Endodermal cell (in vitro differentiated cells): ENCODE data around the gene RCAN1. TPM values are rescaled to one million over a fixed set of nuclear protein-coding genes. Genes with fewer than 3 reads are reported as not detected.
"Not testable (repeated sequence)": the region's sequence is repeated elsewhere in the genome, so short reads cannot be mapped to it uniquely, and the experiment has no call there.

ENCODE experiments used
- DNase-seq: peaks from one replicate; pipeline ENCODE4 v3.0.0-alpha.2; 2017
- H3K27ac ChIP-seq: 2 replicates; pipeline ENCODE4 v1.5.1; 2013; ENCODE audit warnings: mild to moderate bottlenecking, low read depth, low read length, moderate library complexity
- H3K27me3 ChIP-seq: 2 replicates; pipeline ENCODE4 v1.6.1; 2013; ENCODE audit warnings: mild to moderate bottlenecking, low read length, moderate library complexity; ENCODE audit not compliant: insufficient read depth, control insufficient read depth, poor library complexity, severe bottlenecking
- H3K36me3 ChIP-seq: 2 replicates; pipeline ENCODE4 v1.7.0; 2013; ENCODE audit warnings: mild to moderate bottlenecking, low read length, moderate library complexity; ENCODE audit not compliant: control insufficient read depth, insufficient read depth
- H3K4me1 ChIP-seq: one replicate; pipeline ENCODE4 v1.7.0; 2013; ENCODE audit warnings: low read length; ENCODE audit not compliant: control insufficient read depth, insufficient read depth
- H3K4me3 ChIP-seq: 2 replicates; pipeline ENCODE4 v1.5.1; 2013; ENCODE audit warnings: mild to moderate bottlenecking, low read length, moderate library complexity
- H3K9ac ChIP-seq: 2 replicates; pipeline ENCODE4 v1.6.1; 2013; ENCODE audit warnings: mild to moderate bottlenecking, low read length, moderate library complexity; ENCODE audit not compliant: poor library complexity, severe bottlenecking; ENCODE audit errors: extremely low read depth
- H3K9me3 ChIP-seq: 2 replicates; pipeline ENCODE4 v1.6.1; 2013; ENCODE audit warnings: mild to moderate bottlenecking, low read length, moderate library complexity; ENCODE audit not compliant: control insufficient read depth
- H3K27ac Mint-ChIP-seq: 2 replicates; pipeline ENCODE4 v1.8.0; 2020; ENCODE audit warnings: mixed read lengths
- H3K27me3 Mint-ChIP-seq: 2 replicates; pipeline ENCODE4 v1.8.0; 2021; ENCODE audit warnings: mild to moderate bottlenecking, mixed read lengths; ENCODE audit not compliant: insufficient read depth
- H3K36me3 Mint-ChIP-seq: 2 replicates; pipeline ENCODE4 v1.8.0; 2020; ENCODE audit warnings: low read depth, mixed read lengths
- H3K4me1 Mint-ChIP-seq: 2 replicates; pipeline ENCODE4 v1.8.0; 2020; ENCODE audit warnings: mixed read lengths
- H3K4me3 Mint-ChIP-seq: 2 replicates; pipeline ENCODE4 v1.8.0; 2020; ENCODE audit warnings: mild to moderate bottlenecking, moderate library complexity, mixed read lengths
- H3K9me3 Mint-ChIP-seq: 2 replicates; pipeline ENCODE4 v1.8.0; 2020; ENCODE audit warnings: mild to moderate bottlenecking, mixed read lengths
- WGBS, 2 experiments: methylation state at CpG; one replicate each; pipeline versions ENCODE4 v1.1.5 to v1.1.7; 2013; ENCODE audit warnings: missing lambda C conversion rate in 2 of 2, mixed read lengths in 1 of 2; ENCODE audit not compliant: insufficient coverage in 1 of 2, insufficient read length in 1 of 2; 5-methylcytosine and 5-hydroxymethylcytosine counted together
- total RNA-seq, 2 donors: library from RNA; stranded (reverse); fragmentation: NEBNext Ultra II Directional in 1 of 2; extraction: Animal tissue kit (Norgen Biotek cat#: 25700) in 1 of 2; gene quantifications; 2 replicates in 1 of 2; 3 replicates in 1 of 2; pipeline ENCODE4 v1.2.1, GENCODE V29; 2021
- TF ChIP-seq, protein P1 (sequence below): fragments of 200-600 bp; sonication (generic); conservative IDR thresholded peaks from 2 replicates; pipeline ENCODE4 v1.5.0; 2021; ENCODE audit warnings: antibody characterized with exemption, mild to moderate bottlenecking

Gene RCAN1
- total RNA-seq, 2 donors from 2014 or later = 6.1 to 6.7 TPM

DNA sequence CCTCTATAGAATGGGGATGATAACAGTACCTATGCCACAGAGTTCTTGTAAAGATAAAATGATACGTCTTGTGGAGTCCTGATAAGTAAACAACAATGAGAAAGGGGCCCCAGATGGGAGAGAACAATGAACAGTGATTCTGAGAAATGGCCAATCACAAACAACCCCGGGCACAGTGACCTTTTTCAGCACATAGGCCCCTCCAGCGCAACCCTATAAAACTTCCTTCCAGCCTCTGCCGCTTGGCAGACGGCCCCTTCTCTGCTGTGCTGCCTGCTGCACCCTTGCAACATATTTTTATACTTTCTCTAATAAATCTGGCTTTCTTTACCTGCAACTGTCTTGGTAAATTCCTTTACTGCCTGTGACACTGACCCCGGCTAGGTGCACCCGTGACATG, 8.9 kb downstream of the RCAN1 start:
- Histone ChIP-seq H3K4me3 (peak overlapping the region; percentile 37), H3K4me1 (peaks cover 6% of the 10 kb centered on the region), H3K9ac (no peak overlapping the region), H3K27me3 (no peaks in the 10 kb centered on the region), H3K27ac (no peak overlapping the region), H3K36me3 (no peaks in the 10 kb centered on the region), H3K9me3 (peaks cover 6% of the 10 kb centered on the region)
- Mint-ChIP-seq H3K4me1 (peaks cover 16% of the 10 kb centered on the region), H3K4me3 (no peak overlapping the region), H3K27me3 (peaks cover 13% of the 10 kb centered on the region), H3K27ac (no peak overlapping the region), H3K36me3 (peaks cover 2% of the 10 kb centered on the region), H3K9me3 (peaks cover 9% of the 10 kb centered on the region)
- peak; percentile 49 for DNase-seq
- WGBS, 2 experiments = 79 to 88% methylated on average over 4 to 6 of the region's 7 CpGs
- TF ChIP-seq, protein P1, sequence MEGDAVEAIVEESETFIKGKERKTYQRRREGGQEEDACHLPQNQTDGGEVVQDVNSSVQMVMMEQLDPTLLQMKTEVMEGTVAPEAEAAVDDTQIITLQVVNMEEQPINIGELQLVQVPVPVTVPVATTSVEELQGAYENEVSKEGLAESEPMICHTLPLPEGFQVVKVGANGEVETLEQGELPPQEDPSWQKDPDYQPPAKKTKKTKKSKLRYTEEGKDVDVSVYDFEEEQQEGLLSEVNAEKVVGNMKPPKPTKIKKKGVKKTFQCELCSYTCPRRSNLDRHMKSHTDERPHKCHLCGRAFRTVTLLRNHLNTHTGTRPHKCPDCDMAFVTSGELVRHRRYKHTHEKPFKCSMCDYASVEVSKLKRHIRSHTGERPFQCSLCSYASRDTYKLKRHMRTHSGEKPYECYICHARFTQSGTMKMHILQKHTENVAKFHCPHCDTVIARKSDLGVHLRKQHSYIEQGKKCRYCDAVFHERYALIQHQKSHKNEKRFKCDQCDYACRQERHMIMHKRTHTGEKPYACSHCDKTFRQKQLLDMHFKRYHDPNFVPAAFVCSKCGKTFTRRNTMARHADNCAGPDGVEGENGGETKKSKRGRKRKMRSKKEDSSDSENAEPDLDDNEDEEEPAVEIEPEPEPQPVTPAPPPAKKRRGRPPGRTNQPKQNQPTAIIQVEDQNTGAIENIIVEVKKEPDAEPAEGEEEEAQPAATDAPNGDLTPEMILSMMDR = no peak

DNA sequence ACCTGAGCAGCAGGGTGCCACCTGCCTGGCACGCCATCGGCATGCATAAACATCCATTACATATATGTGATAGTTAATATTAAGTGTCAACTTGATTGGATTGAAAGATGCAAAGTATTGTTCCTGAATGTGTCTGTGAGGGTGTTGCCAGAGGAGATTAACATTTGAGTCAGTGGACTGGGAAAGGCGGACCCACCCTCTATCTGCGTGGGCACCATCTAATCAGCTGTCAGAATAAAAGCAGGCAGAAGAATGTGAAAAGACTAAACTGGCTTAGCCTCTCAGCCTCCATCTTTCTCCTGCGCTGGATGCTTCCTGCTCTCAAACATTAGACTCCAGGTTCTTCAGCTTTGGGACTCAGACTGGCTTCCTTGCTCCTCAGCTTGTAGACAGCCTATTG, 10.0 kb downstream of the RCAN1 start:
- not testable (repeated sequence) for H3K27me3 Mint-ChIP-seq, H3K36me3 ChIP-seq, H3K9me3 Mint-ChIP-seq, H3K27ac ChIP-seq, H3K27ac Mint-ChIP-seq, H3K4me1 ChIP-seq, H3K9ac ChIP-seq, H3K4me3 Mint-ChIP-seq, H3K4me3 ChIP-seq, H3K36me3 Mint-ChIP-seq, H3K27me3 ChIP-seq, H3K9me3 ChIP-seq
- WGBS, 2 experiments = 96 to 100% methylated on average over 3 of the region's 5 CpGs
- H3K4me1 Mint-ChIP-seq = peaks cover 12% of the 10 kb centered on the region
- DNase-seq = peak; percentile 24

- H3K9me3 Mint-ChIP-seq = peaks cover 9% of the 10 kb centered on the region
- Histone ChIP-seq H3K27me3 (no peaks in the 10 kb centered on the region), H3K36me3 (no peaks in the 10 kb centered on the region), H3K27ac (no peak overlapping the region), H3K9ac (no peak overlapping the region), H3K4me3 (no peak overlapping the region), H3K9me3 (peaks cover 6% of the 10 kb centered on the region), H3K4me1 (peaks cover 5% of the 10 kb centered on the region)
- H3K4me1 Mint-ChIP-seq = peaks cover 13% of the 10 kb centered on the region
- peak; percentile 10 for DNase-seq
- TF ChIP-seq, protein P1 = no peak
- H3K4me3 Mint-ChIP-seq = no peak overlapping the region
- H3K27me3 Mint-ChIP-seq = peaks cover 8% of the 10 kb centered on the region
- peaks cover 2% of the 10 kb centered on the region for H3K36me3 Mint-ChIP-seq
- WGBS, 2 experiments = 88 to 89% methylated on average over 2 of the region's 2 CpGs
- H3K27ac Mint-ChIP-seq = no peak overlapping the region
Measured at GRCh38 chr21:34604556-34604955, 10.4 kb downstream of the RCAN1 start.

DNA sequence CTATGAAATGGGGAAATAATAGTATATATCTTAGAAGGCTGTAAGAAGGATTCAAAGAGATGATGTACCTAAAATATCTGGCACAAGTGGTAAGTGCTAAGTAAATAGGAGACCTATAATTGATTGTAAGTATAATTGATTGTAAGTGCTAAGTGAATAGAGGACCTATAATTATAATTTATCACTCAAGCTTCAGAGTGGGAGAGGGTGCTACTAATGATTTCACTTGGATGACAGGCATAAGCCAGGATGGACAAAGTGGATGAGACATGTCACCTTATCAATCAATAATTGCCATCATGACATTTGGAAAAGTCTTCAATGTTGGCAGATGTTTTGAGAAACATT, 11.2 kb downstream of the RCAN1 start:
- no peak overlapping the region for H3K9ac ChIP-seq
- no peak overlapping the region for H3K27ac ChIP-seq

More for the DNA sequence above, 11.2 kb downstream of the RCAN1 start:
- H3K27me3 ChIP-seq = no peaks in the 10 kb centered on the region
- no peaks in the 10 kb centered on the region for H3K36me3 ChIP-seq
- TF ChIP-seq, protein P1 = no peak
- Mint-ChIP-seq H3K4me3 (no peak overlapping the region), H3K27ac (no peak overlapping the region), H3K27me3 (peaks cover 7% of the 10 kb centered on the region), H3K36me3 (peaks cover 2% of the 10 kb centered on the region), H3K4me1 (peaks cover 13% of the 10 kb centered on the region), H3K9me3 (peaks cover 9% of the 10 kb centered on the region)
- peaks cover 6% of the 10 kb centered on the region for H3K9me3 ChIP-seq
- H3K4me3 ChIP-seq = no peak overlapping the region
- no peak for DNase-seq
- peaks cover 5% of the 10 kb centered on the region for H3K4me1 ChIP-seq
